Mucosa of descending colon (tissue), 3 donors: ENCODE measurements around the gene RPS5. TPM values are rescaled to one million over a fixed set of nuclear protein-coding genes. Genes with fewer than 3 reads are reported as not detected.

ENCODE experiments used
- ATAC-seq: fragments of 200-7000 bp; cut with Tn5 transposase; one replicate; pipeline ENCODE4 v1.9.1; 2020; ENCODE audit warnings: mild to moderate bottlenecking, moderate library complexity
- DNase-seq, 3 donors: peaks; one replicate each; pipeline ENCODE4 v3.0.0-alpha.2; 2020
- H3K36me3 ChIP-seq: fragments of 200-600 bp; one replicate; pipeline ENCODE4 v1.8.0; 2021; ENCODE audit warnings: low read depth, mild to moderate bottlenecking
- H3K4me1 ChIP-seq: fragments of 200-600 bp; one replicate; pipeline ENCODE4 v1.8.0; 2021; ENCODE audit warnings: low read depth, mild to moderate bottlenecking
- H3K4me3 ChIP-seq: fragments of 200-600 bp; one replicate; pipeline ENCODE4 v1.8.0; 2021; ENCODE audit warnings: mild to moderate bottlenecking
- H3K9me3 ChIP-seq: fragments of 200-600 bp; one replicate; pipeline ENCODE4 v1.8.0; 2021; ENCODE audit warnings: mild to moderate bottlenecking
- intact Hi-C, 2 donors: fragments of 100-400 bp; cut with DNase I in 1 of 2; cut with micrococcal nuclease in 1 of 2; formaldehyde crosslinking; loops; one replicate each; pipeline versions ENCODE4 v1.11.0 to v1.11.1; 2022; cut with DNase I, micrococcal nuclease
- total RNA-seq, 3 donors: library from RNA; stranded (reverse); fragmentation: NEBNext Ultra II Directional in 2 of 3; extraction: Animal tissue kit (Norgen Biotek cat#: 25700) in 2 of 3; gene quantifications; one replicate each; pipeline versions ENCODE4 v1.2.1 to v1.2.4, GENCODE V29; 2021 to 2023
- TF ChIP-seq, protein P1 (sequence below): fragments of 200-600 bp; IDR thresholded peaks from one replicate; pipeline ENCODE4 v1.8.0; 2022; ENCODE audit warnings: antibody characterized with exemption, mild to moderate bottlenecking
- donor health status: DM: no; HTN: no; CAD: no; lungs with moderate emphysema.
- donor health status: DM: no; HTN: no; CAD: no.
- donor health status: DM: no; HTN: yes; CAD: no.

RPS5 gene
- total RNA-seq, 3 donors from 2014 or later, result 692 to 768 (median 754) TPM

DNA sequence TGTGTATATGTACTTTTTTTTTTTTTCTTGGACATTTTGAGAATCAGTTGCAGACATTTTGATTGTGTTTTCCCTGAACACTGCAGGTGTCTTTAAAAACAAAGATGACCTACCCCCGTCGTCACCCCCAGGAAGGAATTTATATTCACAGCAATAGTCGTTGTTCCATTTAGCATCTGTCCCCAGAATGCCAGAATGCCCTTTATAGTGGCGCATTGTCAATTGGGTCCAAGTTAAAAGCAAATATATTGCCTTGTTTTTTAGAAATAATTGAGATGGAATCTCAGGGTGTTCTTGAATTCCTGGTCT lies 6.6 kb downstream of the RPS5 start:
- TF ChIP-seq, protein P1, sequence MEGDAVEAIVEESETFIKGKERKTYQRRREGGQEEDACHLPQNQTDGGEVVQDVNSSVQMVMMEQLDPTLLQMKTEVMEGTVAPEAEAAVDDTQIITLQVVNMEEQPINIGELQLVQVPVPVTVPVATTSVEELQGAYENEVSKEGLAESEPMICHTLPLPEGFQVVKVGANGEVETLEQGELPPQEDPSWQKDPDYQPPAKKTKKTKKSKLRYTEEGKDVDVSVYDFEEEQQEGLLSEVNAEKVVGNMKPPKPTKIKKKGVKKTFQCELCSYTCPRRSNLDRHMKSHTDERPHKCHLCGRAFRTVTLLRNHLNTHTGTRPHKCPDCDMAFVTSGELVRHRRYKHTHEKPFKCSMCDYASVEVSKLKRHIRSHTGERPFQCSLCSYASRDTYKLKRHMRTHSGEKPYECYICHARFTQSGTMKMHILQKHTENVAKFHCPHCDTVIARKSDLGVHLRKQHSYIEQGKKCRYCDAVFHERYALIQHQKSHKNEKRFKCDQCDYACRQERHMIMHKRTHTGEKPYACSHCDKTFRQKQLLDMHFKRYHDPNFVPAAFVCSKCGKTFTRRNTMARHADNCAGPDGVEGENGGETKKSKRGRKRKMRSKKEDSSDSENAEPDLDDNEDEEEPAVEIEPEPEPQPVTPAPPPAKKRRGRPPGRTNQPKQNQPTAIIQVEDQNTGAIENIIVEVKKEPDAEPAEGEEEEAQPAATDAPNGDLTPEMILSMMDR, result no peak
- intact Hi-C loops, result no loop called here
- Histone ChIP-seq H3K36me3 (peaks cover 8% of the 10 kb centered on the region), H3K9me3 (no peaks in the 10 kb centered on the region), H3K4me1 (peaks cover 12% of the 10 kb centered on the region), H3K4me3 (no peak overlapping the region)
- no peak for ATAC-seq
- DNase-seq, result no peak

DNA sequence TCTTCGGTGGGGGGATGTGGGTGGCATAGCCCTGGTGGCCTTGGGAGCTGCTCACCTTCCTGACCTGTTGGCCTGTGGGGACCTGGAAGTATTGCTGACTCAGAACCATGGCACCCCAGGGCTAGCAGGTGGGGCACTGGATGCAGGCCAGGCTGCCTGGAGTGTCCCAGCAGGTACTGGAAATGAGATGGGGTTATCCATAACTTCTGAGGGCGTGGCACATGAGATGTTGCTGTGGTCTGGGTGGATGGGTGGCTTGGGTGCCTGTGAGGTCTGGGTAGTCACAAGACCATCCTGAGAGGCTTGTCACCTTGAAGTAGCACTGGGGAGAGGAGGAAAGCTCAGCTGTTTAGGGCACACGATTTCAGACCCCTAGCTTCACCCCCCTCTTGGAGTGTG lies 7.8 kb downstream of the RPS5 start:
- Histone ChIP-seq H3K36me3 (peaks cover 8% of the 10 kb centered on the region), H3K4me3 (no peak overlapping the region), H3K9me3 (no peaks in the 10 kb centered on the region), H3K4me1 (peaks cover 12% of the 10 kb centered on the region)
- DNase-seq (no peak), ATAC-seq (peak; percentile 18)
- TF ChIP-seq, protein P1, result no peak
- intact Hi-C loops, result no loop called here

DNA sequence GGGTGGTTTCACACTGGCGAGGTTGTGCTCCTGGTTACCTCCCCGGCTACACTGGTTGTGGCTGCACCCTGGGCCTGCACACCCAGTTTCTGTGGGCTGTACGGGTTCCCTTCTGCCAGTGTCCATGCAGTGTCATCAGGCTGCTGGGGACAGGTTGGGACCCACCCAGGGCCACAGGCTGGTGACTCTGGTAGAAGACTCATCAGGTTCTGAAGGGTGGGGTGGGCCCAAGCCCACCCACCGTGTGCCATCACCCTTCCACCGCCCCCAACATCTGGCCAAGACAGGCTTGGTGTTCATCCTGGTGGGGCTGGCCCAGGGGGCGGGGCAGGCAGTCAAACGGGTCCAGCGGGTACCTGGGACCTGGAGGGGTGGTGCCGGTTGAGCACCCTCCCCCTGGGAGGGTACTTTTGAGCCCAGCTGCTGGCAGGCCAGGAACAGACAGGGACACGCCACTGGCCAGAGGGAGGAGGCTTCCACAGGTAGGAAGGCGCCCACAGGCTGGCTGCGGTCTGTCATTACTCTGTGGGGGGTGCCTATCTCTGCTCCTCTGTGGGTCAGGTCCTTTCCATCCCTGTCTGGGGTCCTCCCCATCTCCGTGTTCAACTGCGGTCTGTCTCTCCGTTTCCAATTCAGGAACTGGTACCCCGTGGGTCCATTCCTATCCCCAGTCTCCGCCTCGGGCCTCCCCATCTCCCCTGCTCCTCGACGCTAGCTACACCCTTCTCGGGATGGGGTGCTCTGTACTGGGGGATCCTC lies 8.3 kb downstream of the RPS5 start, which contains the start of gene RNF225:
TSS of gene RNF225 (plus strand) at position 437 of the 759 bp plus-strand sequence. CDS start 434 bp downstream, outside the sequence.
- DNase-seq (peak in 2 of 3 donors; percentile 53 to 76), ATAC-seq (peak; percentile 68)
- Histone ChIP-seq H3K9me3 (no peaks in the 10 kb centered on the region), H3K4me1 (peaks cover 12% of the 10 kb centered on the region), H3K36me3 (peaks cover 8% of the 10 kb centered on the region), H3K4me3 (no peak within 1 kb of the TSS)
- intact Hi-C loops, result no loop called here
- TF ChIP-seq, protein P1, result no peak

DNA sequence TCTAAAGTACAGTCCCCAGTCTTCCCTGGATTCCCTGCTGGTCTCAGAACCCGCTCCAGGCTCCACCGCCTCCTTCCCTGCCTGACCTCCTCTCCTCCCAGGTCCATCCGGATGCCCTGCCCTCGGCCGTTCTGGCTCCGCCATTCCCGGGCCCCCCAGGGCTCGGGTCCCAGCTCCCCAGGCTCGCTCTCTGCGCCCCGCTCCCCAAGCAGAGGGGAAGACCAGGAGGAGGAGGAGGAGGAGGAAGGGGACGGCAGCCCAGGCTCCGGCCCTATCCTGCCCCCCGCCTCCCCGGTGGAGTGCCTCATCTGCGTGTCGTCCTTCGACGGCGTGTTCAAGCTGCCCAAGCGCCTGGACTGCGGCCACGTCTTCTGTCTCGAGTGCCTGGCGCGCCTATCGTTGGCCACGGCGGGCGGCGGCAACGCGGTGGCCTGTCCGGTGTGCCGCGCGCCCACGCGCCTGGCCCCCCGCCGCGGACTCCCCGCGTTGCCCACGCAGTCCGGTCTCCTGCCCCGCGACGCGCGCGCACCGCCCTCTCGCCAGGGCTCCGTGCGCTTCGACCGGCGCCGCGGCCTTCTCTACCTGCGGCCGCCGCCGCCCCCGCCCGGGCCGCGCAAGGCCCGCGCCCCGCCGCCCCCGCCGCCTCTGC lies 9.0 kb downstream of the RPS5 start:
- Histone ChIP-seq H3K9me3 (no peaks in the 10 kb centered on the region), H3K4me1 (peaks cover 12% of the 10 kb centered on the region), H3K4me3 (no peak overlapping the region), H3K36me3 (peaks cover 10% of the 10 kb centered on the region)
- TF ChIP-seq, protein P1, result no peak
- intact Hi-C loops, result no loop called here
- ATAC-seq (peak; percentile 9), DNase-seq (peak in 1 of 3 donors; percentile 31)

DNA sequence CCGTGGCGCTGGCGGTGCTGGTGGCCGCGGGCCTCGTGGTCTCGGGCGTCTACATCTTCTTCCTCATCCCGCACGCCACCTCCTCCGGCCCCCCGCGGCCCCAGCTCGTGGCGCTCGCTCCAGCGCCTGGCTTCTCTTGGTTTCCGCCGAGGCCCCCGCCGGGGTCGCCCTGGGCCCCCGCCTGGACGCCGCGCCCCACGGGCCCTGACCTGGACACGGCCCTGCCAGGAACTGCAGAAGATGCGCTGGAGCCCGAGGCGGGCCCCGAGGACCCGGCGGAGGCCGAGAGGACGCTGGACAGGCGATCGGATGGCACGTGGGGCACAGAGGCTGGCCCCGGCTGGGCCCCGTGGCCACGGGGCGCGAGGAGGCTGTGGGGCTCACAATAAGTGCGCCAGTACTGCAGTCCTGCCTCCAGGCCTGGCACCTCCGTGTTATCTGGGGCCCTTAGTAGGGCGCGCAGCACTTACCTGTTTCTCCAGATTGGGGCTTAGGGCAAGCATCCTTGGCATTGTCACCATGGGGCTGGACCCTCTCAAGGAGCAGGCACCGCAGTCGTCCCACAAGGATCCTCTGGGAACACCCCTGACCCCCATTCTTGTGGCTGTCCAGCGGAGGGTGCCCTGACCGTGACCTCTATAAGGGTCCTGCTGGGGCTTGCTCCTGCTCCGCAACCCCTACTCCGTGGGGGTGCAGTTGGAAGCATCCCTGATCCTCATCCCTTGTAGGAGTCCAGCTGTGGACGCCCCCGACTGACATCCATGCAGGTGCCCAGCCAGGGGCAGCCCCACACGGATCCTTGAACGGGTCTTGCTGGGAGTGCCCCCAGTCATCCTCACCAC lies 9.8 kb downstream of the RPS5 start:
- intact Hi-C loops, result no loop called here

More for the DNA sequence above, 9.8 kb downstream of the RPS5 start:
- no peaks in the 10 kb centered on the region for H3K9me3 ChIP-seq
- DNase-seq, result no peak
- H3K4me1 ChIP-seq, result peaks cover 14% of the 10 kb centered on the region
- no peak overlapping the region for H3K4me3 ChIP-seq
- peaks cover 13% of the 10 kb centered on the region for H3K36me3 ChIP-seq
- TF ChIP-seq, protein P1, result no peak
- no peak for ATAC-seq
